Peyer's patch (tissue), 4 donors: ENCODE data around the gene WWC1.

Source experiments
- CTCF ChIP-seq, 6 experiments: fragments of 450-650 bp in 4 of 6; fragments of 200-600 bp in 2 of 6; sonication (generic) in 1 of 6; IDR thresholded peaks; one replicate each; pipeline ENCODE4 v1.5.1; 2017 to 2019; ENCODE audit warnings: antibody characterized with exemption in 6 of 6, mild to moderate bottlenecking in 3 of 6, moderate library complexity in 1 of 6
- POLR2A ChIP-seq, 2 donors: fragments of 450-650 bp; IDR thresholded peaks; one replicate each; pipeline ENCODE4 v1.5.1; 2017; ENCODE audit warnings: antibody characterized with exemption in 2 of 2, mild to moderate bottlenecking in 2 of 2, moderate library complexity in 2 of 2

GRCh38 chr5:168313596-168314204 is 22.3 kb downstream of the WWC1 start:
- TF ChIP-seq POLR2A (IDR thresholded peaks at IDR 0.05) (no peak), CTCF (IDR thresholded peaks at IDR 0.05) (no peak)
